GM18861 (cell line): ENCODE results near the gene TDP2.
"Not testable (repeated sequence)": the region's sequence is repeated elsewhere in the genome, so short reads cannot be mapped to it uniquely, and the experiment has no call there.

Experiments used
- ATAC-seq: cut with Tn5 transposase; IDR thresholded peaks from one replicate; pipeline ENCODE4 v1.9.1; 2021; ENCODE audit not compliant: unreplicated experiment

The TDP2 gene

DNA sequence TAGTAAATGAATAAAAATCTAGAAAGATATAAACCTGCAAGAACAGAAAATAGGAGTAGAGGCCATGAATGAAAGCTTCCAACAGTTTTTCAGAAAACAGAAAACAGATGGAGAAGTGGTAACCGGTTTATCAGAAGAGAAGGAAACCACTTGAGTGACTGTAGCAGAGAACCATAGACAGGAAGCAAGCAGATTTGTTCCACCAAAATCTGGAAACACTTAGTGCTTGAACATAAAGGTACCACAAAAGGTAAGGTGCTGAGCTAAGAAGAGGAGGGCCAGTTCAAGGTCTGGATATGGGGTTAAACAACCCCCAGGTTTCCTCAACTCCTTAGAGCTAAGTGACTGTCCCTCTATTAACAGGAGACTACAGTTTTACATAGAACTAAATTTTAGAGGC, 11.5 kb downstream of the TDP2 start:
- ATAC-seq, result no peak

DNA sequence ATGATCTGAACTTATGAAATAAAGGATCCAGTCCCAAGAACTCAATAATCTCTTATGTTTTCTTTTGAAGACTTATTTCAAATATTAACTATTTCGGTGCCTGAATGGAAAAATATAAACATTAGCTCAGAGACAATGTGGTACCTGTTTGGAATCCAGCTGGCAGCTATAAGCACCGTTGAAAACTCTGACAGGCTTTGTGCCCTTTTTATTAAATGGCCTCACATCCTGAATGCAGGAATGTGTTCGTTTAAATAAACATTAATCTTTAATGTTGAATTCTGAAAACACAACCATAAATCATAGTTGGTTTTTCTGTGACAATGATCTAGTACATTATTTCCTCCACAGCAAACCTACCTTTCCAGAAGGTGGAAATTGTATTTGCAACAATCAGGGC, 16.3 kb downstream of the TDP2 start:
- no peak for ATAC-seq

GRCh38 chr6:24649691-24650090, 17.0 kb downstream of the TDP2 start:
- no peak for ATAC-seq

DNA sequence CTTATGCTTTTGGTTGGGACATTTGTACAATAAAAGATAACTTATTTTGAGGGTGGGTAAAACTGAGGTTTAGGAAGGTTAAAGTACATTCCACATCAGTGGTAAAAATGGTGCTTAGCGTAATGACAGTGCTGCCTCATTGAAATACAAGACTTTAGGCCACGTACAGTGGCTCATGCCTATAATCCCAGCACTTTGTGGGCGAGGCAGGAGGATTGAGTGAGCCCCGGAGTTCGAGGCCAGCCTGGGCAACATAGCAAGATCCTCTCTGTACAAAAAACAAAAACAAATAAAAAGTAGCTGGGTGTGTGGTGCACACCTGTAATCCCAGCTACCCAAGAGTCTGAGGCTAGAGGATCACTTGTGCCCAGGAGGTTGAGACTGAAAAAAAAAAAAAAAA, 18.4 kb downstream of the TDP2 start:
- no peak for ATAC-seq

GRCh38 chr6:24646771-24647170, 19.9 kb downstream of the TDP2 start:
- no peak for ATAC-seq

DNA sequence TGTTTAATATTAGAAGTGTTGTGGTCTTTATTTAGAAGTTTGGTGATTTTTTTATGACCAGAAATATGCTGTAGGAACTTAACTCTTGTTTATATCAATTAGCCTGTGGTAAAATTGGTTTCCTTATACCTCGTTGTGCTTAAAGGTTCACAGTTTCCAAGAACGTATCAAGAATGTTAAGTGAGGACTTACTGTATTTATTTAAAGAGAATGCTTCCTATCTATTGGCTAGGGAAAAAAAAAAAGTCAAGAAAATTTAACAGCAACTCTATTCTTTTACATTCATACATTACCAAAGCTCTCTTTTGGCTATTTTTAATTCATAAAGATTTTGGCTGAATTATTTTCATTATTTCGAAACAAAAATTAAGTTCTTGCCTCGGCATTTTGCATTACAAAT, 22.3 kb downstream of the TDP2 start:
- ATAC-seq, result no peak

GRCh38 chr6:24643920-24644319, 22.8 kb downstream of the TDP2 start:
- no peak for ATAC-seq

DNA sequence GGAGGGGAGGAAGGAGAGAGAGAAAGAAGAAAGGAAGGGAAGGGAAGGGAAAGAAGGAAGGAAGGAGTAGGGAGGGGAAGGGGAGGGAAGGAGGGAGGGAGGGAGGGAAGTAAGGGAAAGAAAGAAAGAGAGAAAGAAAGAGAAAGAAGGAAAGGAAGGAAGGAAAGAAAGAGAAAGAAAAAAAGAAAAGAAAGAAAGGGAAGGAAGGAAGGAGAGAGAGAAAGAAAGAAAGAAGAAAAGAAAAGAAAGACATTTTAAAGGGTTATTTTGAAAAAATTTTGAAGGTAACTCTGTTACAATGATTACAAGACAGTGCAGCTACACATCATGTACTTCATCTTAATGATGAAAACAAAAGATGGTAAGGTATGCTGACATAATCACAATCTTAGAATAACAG, 24.6 kb downstream of the TDP2 start:
- ATAC-seq, result no peak

DNA sequence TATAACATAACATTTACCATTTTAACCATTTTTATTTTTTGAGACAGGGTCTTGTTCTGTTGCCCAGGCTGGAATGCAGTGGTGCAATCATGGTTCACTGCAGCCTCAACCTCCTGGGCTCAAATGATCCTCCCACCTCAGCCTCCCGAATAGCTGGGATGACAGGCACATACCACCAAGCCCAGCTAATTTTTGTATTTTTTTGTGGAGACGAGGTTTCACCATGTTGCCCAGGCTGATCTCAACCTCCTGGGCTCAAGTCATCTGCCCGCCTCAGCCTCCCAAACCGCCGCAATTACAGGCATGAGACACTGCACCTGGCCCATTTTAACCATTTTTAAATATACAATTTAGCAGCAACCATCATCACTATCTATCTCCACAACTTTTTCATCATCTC, 26.1 kb downstream of the TDP2 start:
- not testable (repeated sequence) for ATAC-seq

GRCh38 chr6:24640166-24640565, 26.5 kb downstream of the TDP2 start:
- no peak for ATAC-seq

DNA sequence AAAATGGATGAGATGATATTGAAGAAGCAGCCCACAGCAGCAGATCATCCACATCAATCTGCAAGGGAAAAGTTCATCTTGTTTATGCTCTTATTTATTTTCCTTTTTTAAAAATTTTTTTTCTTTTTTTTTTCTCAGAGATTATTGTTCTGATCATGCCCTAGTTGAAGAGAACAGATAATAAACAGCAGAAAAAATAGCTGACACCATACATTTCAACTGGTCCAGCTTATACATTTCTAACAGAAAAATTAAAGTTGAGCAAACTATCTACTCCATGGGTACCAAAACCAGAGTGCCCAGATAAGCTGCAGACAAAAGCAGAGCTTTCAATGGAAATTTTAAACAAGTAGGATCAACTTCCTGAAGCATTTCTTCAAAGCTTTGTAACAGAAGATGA, 30.0 kb downstream of the TDP2 start:
- ATAC-seq, result no peak

DNA sequence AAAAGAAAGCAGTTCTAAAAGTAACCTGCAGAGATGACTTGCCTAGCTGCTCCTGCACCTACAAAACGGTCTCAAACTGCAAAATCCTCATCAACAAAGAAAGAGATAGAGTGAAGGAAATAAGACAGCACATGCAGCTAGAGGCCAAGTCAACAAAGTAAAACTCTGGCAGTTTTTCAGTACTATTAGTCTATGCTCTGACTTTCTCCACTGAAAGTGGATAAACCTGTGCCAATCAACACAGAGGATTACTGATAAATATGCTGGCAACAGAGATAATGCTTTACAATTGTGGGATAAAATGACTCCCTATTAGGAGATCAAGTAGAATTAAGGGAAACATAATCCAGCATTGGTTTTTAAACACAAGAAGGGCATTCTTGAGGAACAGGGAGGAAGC, 34.1 kb downstream of the TDP2 start:
- no peak for ATAC-seq

DNA sequence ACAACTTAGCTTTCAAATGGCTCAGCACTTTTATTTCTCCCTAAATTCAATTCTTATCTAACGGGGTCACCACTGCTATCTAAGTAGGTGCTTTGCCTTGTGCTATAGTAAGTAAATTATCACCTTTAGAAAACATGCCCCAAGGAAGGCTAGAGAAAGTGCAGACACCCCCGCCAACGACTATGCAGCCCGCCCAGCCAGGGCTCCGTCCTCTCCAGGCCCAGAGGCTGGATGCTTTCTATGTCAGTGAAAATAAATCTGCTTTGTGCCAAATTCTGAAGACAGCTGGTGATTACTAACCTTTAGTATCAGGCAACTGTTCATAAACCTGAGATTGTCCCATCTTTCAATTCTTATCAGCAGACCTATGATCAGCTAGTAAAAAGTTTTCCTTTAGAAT, 35.0 kb downstream of the TDP2 start:
- no peak for ATAC-seq

- no peak for ATAC-seq
Measured at GRCh38 chr6:24630856-24631505, 35.7 kb downstream of the TDP2 start.

GRCh38 chr6:24621626-24622289, 44.9 kb downstream of the TDP2 start:
- no peak for ATAC-seq

- ATAC-seq, result no peak
Measured at GRCh38 chr6:24620637-24621036, 46.1 kb downstream of the TDP2 start.

DNA sequence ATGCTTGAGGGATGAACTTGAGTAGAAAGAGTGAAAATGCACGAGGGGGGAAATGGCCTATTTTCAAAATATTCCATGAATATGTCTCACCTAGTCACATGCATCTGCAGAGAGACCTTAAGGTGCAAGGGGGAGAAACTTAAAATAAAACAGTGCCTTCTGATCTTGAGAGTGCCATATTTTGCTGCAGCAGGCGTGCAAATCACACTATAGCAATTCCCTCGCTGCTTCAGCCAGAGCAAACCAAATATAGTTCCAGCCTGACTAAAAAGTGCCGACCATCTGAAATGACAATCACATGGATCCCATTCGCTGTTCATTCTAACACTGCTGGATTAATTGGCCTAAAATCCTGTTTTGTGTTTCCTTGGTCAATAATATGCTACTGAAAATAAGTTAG, 47.0 kb downstream of the TDP2 start:
- no peak for ATAC-seq

- no peak for ATAC-seq
Measured at GRCh38 chr6:24614648-24615047, 52.1 kb downstream of the TDP2 start.

- no peak for ATAC-seq
Measured at GRCh38 chr6:24614043-24614420, 52.7 kb downstream of the TDP2 start.

- ATAC-seq, result no peak
Measured at GRCh38 chr6:24613361-24614042, 53.2 kb downstream of the TDP2 start.

DNA sequence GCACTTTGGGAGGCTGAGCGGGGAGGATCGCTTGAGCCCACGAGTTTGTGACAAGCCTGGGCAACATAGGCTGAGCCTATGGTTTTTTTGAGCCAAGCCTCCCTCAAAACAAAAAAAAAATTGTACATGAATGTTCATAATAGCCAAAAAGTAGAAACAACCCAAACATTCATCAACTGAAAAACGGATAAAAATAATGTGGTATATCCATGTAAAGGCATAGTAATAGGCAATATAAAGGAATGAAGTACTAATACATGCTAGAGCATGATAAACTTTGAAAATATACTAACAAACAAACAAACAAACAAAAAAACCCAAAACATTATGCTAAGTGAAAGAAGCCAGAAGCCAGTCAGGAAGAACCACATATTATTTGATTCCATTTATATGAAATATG, 56.0 kb downstream of the TDP2 start:
- no peak for ATAC-seq

- ATAC-seq, result no peak
Measured at GRCh38 chr6:24607310-24608105, 59.2 kb downstream of the TDP2 start.
